NCI-H526 treated with DMSO at 0.1 percent for 48 hours (cell line): Measurements from ENCODE around the gene TPD52L1.

ENCODE experiments used
- DNase-seq: peaks from one replicate; lab custom pipeline; 2025; lab: John Stamatoyannopoulos, UW

Gene TPD52L1

GRCh38 chr6:125210667-125211066, 57.1 kb downstream of the TPD52L1 start:
- DNase-seq: no peak

GRCh38 chr6:125211352-125211751, 57.8 kb downstream of the TPD52L1 start:
- DNase-seq: no peak

GRCh38 chr6:125212377-125212776, 58.8 kb downstream of the TPD52L1 start:
- no peak for DNase-seq

GRCh38 chr6:125213939-125214338, 60.4 kb downstream of the TPD52L1 start:
- no peak for DNase-seq

GRCh38 chr6:125215252-125215819, 61.8 kb downstream of the TPD52L1 start:
- no peak for DNase-seq

- no peak for DNase-seq
These were observed 62.4 kb downstream of the TPD52L1 start for GRCh38 chr6:125216015-125216414.

- DNase-seq: no peak
These were observed 63.8 kb downstream of the TPD52L1 start for GRCh38 chr6:125217369-125217768.

- DNase-seq: no peak
These were observed 64.4 kb downstream of the TPD52L1 start for GRCh38 chr6:125217992-125218391.

- DNase-seq: no peak
These were observed 65.9 kb downstream of the TPD52L1 start for GRCh38 chr6:125219361-125219895.

- no peak for DNase-seq
These were observed 67.1 kb downstream of the TPD52L1 start for GRCh38 chr6:125220712-125221111.

- DNase-seq: no peak
These were observed 69.2 kb downstream of the TPD52L1 start for GRCh38 chr6:125222531-125223455.

GRCh38 chr6:125224231-125224861, 70.8 kb downstream of the TPD52L1 start:
- DNase-seq: no peak

GRCh38 chr6:125227244-125227643, 73.7 kb downstream of the TPD52L1 start:
- no peak for DNase-seq

- no peak for DNase-seq
These were observed 75.5 kb downstream of the TPD52L1 start for GRCh38 chr6:125228981-125229479.

GRCh38 chr6:125230674-125231073, 77.1 kb downstream of the TPD52L1 start:
- no peak for DNase-seq

GRCh38 chr6:125231133-125231532, 77.6 kb downstream of the TPD52L1 start:
- DNase-seq: no peak

GRCh38 chr6:125231574-125232343, 78.2 kb downstream of the TPD52L1 start:
- DNase-seq: no peak

GRCh38 chr6:125232466-125232865, 78.9 kb downstream of the TPD52L1 start:
- DNase-seq: no peak

GRCh38 chr6:125233202-125233601, 79.6 kb downstream of the TPD52L1 start:
- DNase-seq: no peak

- no peak for DNase-seq
These were observed 83.2 kb downstream of the TPD52L1 start for GRCh38 chr6:125236536-125237327.

- DNase-seq: no peak
These were observed 84.2 kb downstream of the TPD52L1 start for GRCh38 chr6:125237764-125238163.
